Stimulated activated CD8-positive, alpha-beta memory T cell treated with anti-CD3 and anti-CD28 coated beads, Interleukin-12 subunit alpha, Interleukin-12 subunit beta, amount 100 ng/mL, for 4 hours (primary cell): ENCODE measurements around the gene ALOX12.

ENCODE experiments used
- DNase-seq: peaks from one replicate; pipeline ENCODE4 v3.0.0-alpha.2; 2020; ENCODE audit warnings: low read depth

The ALOX12 gene

GRCh38 chr17:7002288-7003047, 6.6 kb downstream of the ALOX12 start:
- no peak for DNase-seq

DNA sequence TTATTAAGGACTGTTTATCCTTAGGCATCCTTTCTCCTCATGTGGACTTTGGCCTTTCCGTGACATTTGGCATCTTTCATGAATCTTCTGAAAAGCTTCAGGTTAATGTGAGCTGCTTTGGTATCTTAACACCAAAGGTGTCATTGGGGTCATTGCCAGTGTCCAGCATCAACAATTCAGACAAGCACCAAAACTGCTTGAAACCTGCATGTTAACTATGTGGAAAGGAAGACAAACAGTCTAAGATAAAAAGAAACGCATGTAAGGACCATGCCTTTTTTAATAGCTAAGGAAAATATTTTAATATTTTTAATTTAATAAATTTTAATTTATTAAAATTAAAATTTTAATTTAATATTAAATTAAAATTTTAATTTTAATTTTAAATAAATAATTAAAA, 7.9 kb downstream of the ALOX12 start:
- DNase-seq, result no peak

DNA sequence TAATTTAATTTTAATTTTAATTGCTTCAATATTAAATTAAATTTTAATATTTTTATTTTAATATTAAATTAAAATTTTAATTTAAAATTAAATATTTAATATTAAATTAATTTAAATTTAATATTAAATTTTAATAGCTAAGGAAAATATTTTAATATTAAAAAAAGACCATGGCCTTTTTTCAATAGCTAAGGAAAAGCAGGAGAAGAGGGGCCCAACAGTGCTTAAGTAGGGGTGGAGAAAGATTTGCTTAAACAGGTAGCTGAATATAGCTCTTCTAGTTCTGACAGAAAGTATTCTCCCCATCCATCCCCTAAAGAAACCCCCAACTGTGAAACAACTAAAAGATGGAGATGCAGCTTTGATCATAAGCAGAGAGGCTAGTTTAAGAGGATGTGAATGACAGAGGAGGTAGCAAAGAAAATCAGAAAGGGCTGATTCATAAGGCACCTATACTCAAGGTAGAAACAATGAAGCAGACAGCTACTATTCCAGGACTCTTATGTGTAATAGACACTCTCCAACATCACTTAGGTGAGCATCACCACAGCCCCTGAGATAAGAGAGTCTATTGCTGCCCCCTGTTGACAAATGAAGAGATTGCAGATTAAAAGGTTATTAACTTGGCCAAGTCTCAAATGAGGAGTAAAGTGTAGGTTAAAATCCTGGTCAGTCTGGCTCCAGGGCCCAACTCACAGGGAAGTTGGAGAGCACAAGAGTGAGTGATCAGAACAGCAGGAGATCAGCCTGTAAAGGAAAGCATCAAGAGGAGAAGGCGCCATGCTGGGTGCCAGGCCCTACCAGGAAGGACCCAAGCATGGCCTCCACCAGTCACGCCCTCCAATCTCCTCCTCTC, 8.8 kb downstream of the ALOX12 start:
- DNase-seq, result no peak

DNA sequence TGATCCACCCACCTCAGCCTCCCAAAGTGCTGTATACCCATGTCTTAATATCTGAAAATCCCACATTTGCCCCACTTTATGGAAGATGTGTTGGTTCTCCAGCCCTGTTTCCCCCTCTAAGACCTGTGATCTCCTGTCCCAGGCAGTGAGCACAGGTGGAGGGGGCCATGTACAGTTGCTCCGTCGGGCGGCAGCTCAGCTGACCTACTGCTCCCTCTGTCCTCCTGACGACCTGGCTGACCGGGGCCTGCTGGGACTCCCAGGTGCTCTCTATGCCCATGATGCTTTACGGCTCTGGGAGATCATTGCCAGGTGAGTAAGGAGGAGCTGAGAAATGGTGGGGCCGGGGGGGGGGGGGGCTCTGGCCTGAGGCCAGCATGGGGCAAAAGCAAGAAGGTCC, 9.9 kb downstream of the ALOX12 start:
- no peak for DNase-seq

GRCh38 chr17:7007143-7007542, 11.3 kb downstream of the ALOX12 start:
- DNase-seq, result no peak

GRCh38 chr17:7010523-7010922, 14.7 kb downstream of the ALOX12 start:
- no peak for DNase-seq

- DNase-seq, result no peak
Observed at GRCh38 chr17:7011415-7011814, 15.6 kb downstream of the ALOX12 start.

GRCh38 chr17:7011942-7012254, 16.0 kb downstream of the ALOX12 start:
- DNase-seq, result no peak

GRCh38 chr17:7014261-7014994, 18.6 kb downstream of the ALOX12 start:
- DNase-seq, result peak; percentile 98

GRCh38 chr17:7014995-7015958, 19.4 kb downstream of the ALOX12 start:
- peak; percentile 63 for DNase-seq

DNA sequence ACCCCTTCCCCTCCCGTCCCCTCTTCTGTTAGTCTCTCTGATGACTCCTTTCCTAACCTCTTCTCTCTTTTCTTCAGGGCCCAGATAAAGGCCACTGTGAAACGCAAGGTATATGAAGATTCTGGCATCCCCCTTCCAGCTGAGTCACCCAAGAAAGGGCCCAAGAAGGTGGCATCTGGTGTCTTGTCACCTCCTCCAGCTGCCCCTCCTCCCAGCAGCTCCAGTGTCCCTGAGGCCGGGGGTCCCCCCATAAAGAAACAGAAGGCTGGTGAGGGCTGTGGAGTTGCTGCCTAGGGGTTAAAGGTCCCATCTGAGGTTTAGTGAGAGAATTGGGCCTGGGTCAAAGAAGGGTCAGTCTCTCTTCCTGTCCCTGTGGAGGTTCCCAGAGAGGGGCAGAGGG, 20.6 kb downstream of the ALOX12 start:
- no peak for DNase-seq

GRCh38 chr17:7016886-7017826, 21.3 kb downstream of the ALOX12 start:
- no peak for DNase-seq

GRCh38 chr17:7017827-7018200, 22.0 kb downstream of the ALOX12 start:
- DNase-seq, result no peak

GRCh38 chr17:7018331-7018964, 22.6 kb downstream of the ALOX12 start:
- DNase-seq, result no peak

- DNase-seq, result no peak
Observed at GRCh38 chr17:7019367-7019766, 23.5 kb downstream of the ALOX12 start.

- no peak for DNase-seq
Observed at GRCh38 chr17:7019839-7020519, 24.1 kb downstream of the ALOX12 start.

GRCh38 chr17:7020894-7021664, 25.2 kb downstream of the ALOX12 start:
- no peak for DNase-seq

GRCh38 chr17:7021993-7022778, 26.3 kb downstream of the ALOX12 start:
- DNase-seq, result peak; percentile 67
